Measurements from ENCODE around the gene CES3. TPM values are rescaled to one million over a fixed set of nuclear protein-coding genes. Genes with fewer than 3 reads are reported as not detected.
A peak's percentile ranks its signal among the peaks of the same experiment; 100 is the strongest.

The CES3 gene
- total and polyA plus RNA-seq, 11 donors: 0.08 to 1.7 (median 0.88) TPM

DNA sequence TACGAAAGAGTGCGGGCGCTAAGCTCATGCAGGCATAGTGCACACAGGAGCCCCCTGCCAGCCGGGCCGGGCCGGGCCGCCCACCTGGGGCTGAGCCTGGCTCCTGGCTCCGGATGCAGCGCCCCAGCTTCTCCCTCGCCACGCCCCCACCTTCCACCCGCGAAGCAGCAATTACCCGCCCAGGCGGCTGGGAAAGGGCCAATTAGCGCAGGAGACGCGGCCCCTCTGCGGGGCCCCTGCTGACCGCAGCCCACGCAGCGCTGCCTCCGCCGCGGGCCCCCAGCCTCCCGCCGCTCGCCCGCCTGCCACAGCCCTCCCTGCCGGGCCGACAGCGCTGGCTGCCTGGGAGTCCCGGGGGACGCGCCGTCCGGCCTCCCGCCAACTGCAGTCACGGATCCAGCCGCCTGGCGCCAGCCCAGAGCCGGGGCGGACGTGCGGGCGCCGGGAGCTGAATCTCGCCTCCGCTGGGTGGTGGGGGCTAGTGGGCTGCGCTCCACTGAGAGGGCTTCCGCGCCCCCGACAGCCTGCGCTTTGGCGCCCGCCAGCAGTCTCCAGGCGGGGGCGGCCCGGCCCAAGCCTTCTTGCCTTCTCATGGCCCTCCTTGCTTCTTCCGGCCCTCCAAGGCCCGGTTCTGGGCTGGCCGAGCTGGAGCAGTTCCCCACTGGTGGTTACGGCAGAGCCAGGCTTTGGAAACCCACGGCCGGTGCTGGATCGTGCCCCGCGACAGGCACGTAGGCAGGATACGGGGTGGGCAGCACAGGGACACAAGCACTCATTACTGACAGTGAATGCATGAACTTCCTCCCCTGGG lies 53.0 kb downstream of the CES3 start:
- no peaks in the 10 kb centered on the region for H3K9me3 ChIP-seq
- H3K36me3 ChIP-seq: no peaks in the 10 kb centered on the region
- H3K27ac ChIP-seq: peak overlapping the region in 11 of 12 donors; percentile 43 to 84 (median 63)
- no peak for TF ChIP-seq POLR2A (IDR thresholded peaks at IDR 0.05)
- TF ChIP-seq, protein P1, sequence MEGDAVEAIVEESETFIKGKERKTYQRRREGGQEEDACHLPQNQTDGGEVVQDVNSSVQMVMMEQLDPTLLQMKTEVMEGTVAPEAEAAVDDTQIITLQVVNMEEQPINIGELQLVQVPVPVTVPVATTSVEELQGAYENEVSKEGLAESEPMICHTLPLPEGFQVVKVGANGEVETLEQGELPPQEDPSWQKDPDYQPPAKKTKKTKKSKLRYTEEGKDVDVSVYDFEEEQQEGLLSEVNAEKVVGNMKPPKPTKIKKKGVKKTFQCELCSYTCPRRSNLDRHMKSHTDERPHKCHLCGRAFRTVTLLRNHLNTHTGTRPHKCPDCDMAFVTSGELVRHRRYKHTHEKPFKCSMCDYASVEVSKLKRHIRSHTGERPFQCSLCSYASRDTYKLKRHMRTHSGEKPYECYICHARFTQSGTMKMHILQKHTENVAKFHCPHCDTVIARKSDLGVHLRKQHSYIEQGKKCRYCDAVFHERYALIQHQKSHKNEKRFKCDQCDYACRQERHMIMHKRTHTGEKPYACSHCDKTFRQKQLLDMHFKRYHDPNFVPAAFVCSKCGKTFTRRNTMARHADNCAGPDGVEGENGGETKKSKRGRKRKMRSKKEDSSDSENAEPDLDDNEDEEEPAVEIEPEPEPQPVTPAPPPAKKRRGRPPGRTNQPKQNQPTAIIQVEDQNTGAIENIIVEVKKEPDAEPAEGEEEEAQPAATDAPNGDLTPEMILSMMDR (IDR thresholded peaks at IDR 0.05): peak in 8 of 12 donors; percentile 18 to 49 (median 31)
- peak overlapping the region; percentile 22 to 74 (median 56) for H3K4me3 ChIP-seq
- intact Hi-C loops (cut with DNase I): loop anchor here in 4 of 10 donors (1.0 to 10.0 kb wide), 4 partner anchors 14 to 141 kb away; partner anchors contain the start of genes B3GNT9 (in 1 of the 4), FBXL8 (in 1 of the 4), PHAF1 (in 1 of the 4) and TRADD (in 1 of the 4)
- WGBS, 4 donors: 1 to 3% (median 1%) methylated on average over 21 to 70 of the region's 70 CpGs
- DNase-seq (peak; percentile 85 to 92 (median 88)), ATAC-seq (peak; percentile 51 to 89 (median 84))
- H3K27me3 ChIP-seq: peaks cover 0 to 21% (median 0%) of the 10 kb centered on the region in 9 donors
- peaks cover 0 to 22% (median 18%) of the 10 kb centered on the region in 12 donors for H3K4me1 ChIP-seq

GRCh38 chr16:67014634-67015312 lies 53.7 kb downstream of the CES3 start:
- DNase-seq: no peak
- 47 to 62% (median 56%) methylated on average over 6 of the region's 6 CpGs for WGBS, 4 donors
- Histone ChIP-seq H3K4me1 (peaks cover 0 to 22% (median 18%) of the 10 kb centered on the region in 12 donors), H3K27me3 (peaks cover 0 to 21% (median 0%) of the 10 kb centered on the region in 9 donors), H3K27ac (peak overlapping the region in 11 of 12 donors; percentile 43 to 84 (median 63)), H3K36me3 (no peaks in the 10 kb centered on the region), H3K9me3 (no peaks in the 10 kb centered on the region), H3K4me3 (peak overlapping the region in 11 of 12 donors; percentile 44 to 74 (median 58))
- no peak for ATAC-seq
- intact Hi-C loops (cut with DNase I): loop anchor here in 6 of 10 donors (1.0 to 10.0 kb wide), 5 partner anchors 14 to 143 kb away; partner anchors contain the start of genes FBXL8 (in 3 of the 6), TRADD (in 3 of the 6), B3GNT9 (in 1 of the 6) and PHAF1 (in 1 of the 6)
- TF ChIP-seq, protein P1 (IDR thresholded peaks at IDR 0.05): no peak
- no peak for TF ChIP-seq POLR2A (IDR thresholded peaks at IDR 0.05)

DNA sequence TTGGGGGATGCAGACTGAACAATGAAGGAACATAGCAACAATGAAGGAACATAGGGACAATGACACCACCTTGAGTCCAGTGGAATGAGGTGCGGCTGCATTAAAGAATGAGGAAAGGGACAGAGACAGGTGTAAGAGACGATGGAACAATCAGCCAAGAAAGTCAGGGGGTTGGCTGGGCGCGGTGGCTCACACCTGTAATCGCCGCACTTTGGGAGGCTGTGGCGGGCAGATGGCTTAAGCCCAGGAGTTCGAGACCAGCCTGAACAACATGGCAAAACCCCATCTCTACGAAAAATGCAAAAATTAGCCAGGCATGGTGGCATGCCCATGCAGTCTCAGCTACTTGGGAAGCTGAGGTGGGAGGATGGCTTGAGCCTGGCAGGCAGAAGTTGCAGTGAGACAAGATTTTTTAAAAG lies 54.3 kb downstream of the CES3 start:
- 96 to 99% (median 97%) methylated on average over 9 of the region's 9 CpGs for WGBS, 4 donors
- H3K27me3 ChIP-seq: peaks cover 0 to 21% (median 0%) of the 10 kb centered on the region in 9 donors
- intact Hi-C loops (cut with DNase I): loop anchor here in 5 of 10 donors (2.0 to 10.0 kb wide), 4 partner anchors 35 to 142 kb away; partner anchors contain the start of genes FBXL8 (in 3 of the 5), TRADD (in 3 of the 5), B3GNT9 (in 1 of the 5) and PHAF1 (in 1 of the 5)
- TF ChIP-seq POLR2A (IDR thresholded peaks at IDR 0.05): no peak
- TF ChIP-seq, protein P1 (IDR thresholded peaks at IDR 0.05): no peak
- ATAC-seq: no peak
- H3K27ac ChIP-seq: no peak overlapping the region
- no peaks in the 10 kb centered on the region for H3K36me3 ChIP-seq
- no peaks in the 10 kb centered on the region for H3K9me3 ChIP-seq
- no peak overlapping the region for H3K4me3 ChIP-seq
- DNase-seq: no peak
- H3K4me1 ChIP-seq: peaks cover 0 to 22% (median 18%) of the 10 kb centered on the region in 12 donors
